Type B pancreatic cell (in vitro differentiated cells): ENCODE measurements around the gene CYP4F8. TPM values are rescaled to one million over a fixed set of nuclear protein-coding genes. Genes with fewer than 3 reads are reported as not detected.
"Not testable (repeated sequence)": the region's sequence is repeated elsewhere in the genome, so short reads cannot be mapped to it uniquely, and the experiment has no call there.

ENCODE experiments used
- DNase-seq: peaks from one replicate; pipeline ENCODE4 v3.0.0; 2021; ENCODE audit warnings: mixed read lengths; ENCODE audit not compliant: unreplicated experiment; ENCODE audit errors: extremely low spot score
- H3K27ac Mint-ChIP-seq: 2 replicates; pipeline ENCODE4 v1.8.0; 2021; ENCODE audit warnings: mild to moderate bottlenecking, mixed read lengths
- H3K27me3 Mint-ChIP-seq: 2 replicates; pipeline ENCODE4 v1.8.0; 2021; ENCODE audit warnings: mixed read lengths
- H3K36me3 Mint-ChIP-seq: 2 replicates; pipeline ENCODE4 v1.8.0; 2021; ENCODE audit warnings: mixed read lengths
- H3K4me1 Mint-ChIP-seq: one replicate; pipeline ENCODE4 v1.8.0; 2021; ENCODE audit warnings: mixed read lengths; ENCODE audit not compliant: unreplicated experiment
- H3K4me3 Mint-ChIP-seq: 2 replicates; pipeline ENCODE4 v1.8.0; 2021; ENCODE audit warnings: mild to moderate bottlenecking, mixed read lengths
- H3K9me3 Mint-ChIP-seq: 2 replicates; pipeline ENCODE4 v1.8.0; 2021; ENCODE audit warnings: mixed read lengths
- total RNA-seq: library from RNA; stranded (reverse); gene quantifications from 2 replicates; pipeline ENCODE4 v1.2.1, GENCODE V29; 2021; ENCODE audit warnings: low replicate concordance
- TF ChIP-seq, protein P1 (sequence below): fragments of 200-600 bp; sonication (generic); conservative IDR thresholded peaks from 2 replicates; pipeline ENCODE4 v1.5.0; 2021; ENCODE audit warnings: antibody characterized with exemption, mild to moderate bottlenecking

CYP4F8 gene
- total RNA-seq, 1 donor from 2014 or later = not detected

DNA sequence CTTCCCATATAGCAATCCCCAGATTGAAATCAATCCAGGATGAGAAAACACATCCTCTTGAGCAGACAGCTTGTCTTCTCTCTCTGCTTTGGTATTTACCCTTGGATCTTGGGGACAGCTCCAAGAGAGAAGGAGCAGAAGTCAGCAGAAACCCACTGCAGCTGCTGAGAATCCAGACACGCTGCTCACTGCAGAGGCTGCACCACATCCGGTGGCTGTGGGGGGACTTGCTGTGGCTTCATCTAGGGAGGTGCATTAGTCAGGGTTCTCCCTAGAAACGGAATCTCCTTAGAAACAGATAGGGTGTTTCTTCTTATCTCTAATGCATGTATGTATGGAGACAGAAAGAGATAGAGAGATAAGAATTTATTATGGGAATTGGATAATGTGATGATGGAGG is 60.5 kb downstream of the CYP4F8 start:
- Mint-ChIP-seq H3K27me3 (no peaks in the 10 kb centered on the region), H3K4me1 (no peaks in the 10 kb centered on the region), H3K9me3 (peaks cover 9% of the 10 kb centered on the region), H3K27ac (no peak overlapping the region), H3K4me3 (no peak overlapping the region), H3K36me3 (no peaks in the 10 kb centered on the region)
- DNase-seq = no peak
- TF ChIP-seq, protein P1, sequence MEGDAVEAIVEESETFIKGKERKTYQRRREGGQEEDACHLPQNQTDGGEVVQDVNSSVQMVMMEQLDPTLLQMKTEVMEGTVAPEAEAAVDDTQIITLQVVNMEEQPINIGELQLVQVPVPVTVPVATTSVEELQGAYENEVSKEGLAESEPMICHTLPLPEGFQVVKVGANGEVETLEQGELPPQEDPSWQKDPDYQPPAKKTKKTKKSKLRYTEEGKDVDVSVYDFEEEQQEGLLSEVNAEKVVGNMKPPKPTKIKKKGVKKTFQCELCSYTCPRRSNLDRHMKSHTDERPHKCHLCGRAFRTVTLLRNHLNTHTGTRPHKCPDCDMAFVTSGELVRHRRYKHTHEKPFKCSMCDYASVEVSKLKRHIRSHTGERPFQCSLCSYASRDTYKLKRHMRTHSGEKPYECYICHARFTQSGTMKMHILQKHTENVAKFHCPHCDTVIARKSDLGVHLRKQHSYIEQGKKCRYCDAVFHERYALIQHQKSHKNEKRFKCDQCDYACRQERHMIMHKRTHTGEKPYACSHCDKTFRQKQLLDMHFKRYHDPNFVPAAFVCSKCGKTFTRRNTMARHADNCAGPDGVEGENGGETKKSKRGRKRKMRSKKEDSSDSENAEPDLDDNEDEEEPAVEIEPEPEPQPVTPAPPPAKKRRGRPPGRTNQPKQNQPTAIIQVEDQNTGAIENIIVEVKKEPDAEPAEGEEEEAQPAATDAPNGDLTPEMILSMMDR = no peak

DNA sequence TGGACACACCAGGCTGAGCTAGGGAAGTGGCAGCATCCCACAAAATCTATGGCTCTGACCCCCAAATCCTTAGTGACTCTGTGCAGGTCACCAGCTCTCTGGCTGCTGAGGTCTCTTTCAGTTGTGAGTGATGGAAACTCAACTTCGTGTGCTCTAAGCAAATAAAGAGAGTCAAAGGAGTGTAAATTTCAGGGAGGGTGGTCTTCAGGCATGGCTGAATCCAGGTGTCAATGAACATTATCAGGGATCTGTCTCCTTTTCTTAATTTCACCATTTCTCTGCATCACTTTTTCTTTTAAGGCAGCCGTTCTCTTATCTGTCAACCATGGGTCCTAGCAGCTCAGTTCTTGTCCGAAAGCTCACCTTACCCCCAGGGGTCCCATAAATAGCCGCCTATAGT is 64.1 kb downstream of the CYP4F8 start:
- Mint-ChIP-seq H3K4me3 (no peak overlapping the region), H3K4me1 (no peaks in the 10 kb centered on the region), H3K27me3 (no peaks in the 10 kb centered on the region), H3K9me3 (peaks cover 9% of the 10 kb centered on the region), H3K36me3 (no peaks in the 10 kb centered on the region), H3K27ac (no peak overlapping the region)
- no peak for DNase-seq
- TF ChIP-seq, protein P1 = no peak

DNA sequence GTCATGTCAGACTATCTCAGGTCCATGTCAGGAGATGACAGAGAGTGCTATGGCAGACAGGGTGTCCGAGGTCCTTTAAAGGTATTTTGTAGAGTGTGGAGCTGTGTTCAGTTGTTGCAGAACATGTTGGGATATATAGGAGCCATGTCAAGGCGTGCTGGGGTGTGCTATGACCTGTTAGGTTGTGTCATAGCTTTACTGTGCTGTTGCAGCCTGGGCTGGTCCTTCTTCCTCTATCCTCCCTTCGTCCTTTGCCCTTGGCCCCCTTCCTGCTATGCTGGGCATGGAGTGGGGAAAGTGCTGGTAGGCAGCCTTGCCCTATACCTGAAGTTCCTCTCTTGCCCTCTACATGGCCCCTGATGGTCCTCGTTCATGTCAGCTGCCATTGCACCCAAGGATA is 64.8 kb downstream of the CYP4F8 start:
- H3K27ac Mint-ChIP-seq, H3K27me3 Mint-ChIP-seq, H3K36me3 Mint-ChIP-seq, DNase-seq, H3K9me3 Mint-ChIP-seq, H3K4me3 Mint-ChIP-seq, H3K4me1 Mint-ChIP-seq: not testable (repeated sequence)

Other genes starting within 250 kb of the CYP4F8 start
- 34.8 and 37.0 TPM in 2 replicates for gene AKAP8, start 235.4 kb upstream of the CYP4F8 start, total RNA-seq
- gene AKAP8L, start 196.2 kb upstream of the CYP4F8 start, total RNA-seq = 104 and 166 TPM in 2 replicates
- gene WIZ, start 165.3 kb upstream of the CYP4F8 start, total RNA-seq = 37.3 and 45.8 TPM in 2 replicates
- not detected in 2 replicates for gene RASAL3, start 150.7 kb upstream of the CYP4F8 start, total RNA-seq
- gene PGLYRP2, start 135.7 kb upstream of the CYP4F8 start, total RNA-seq = not detected in 2 replicates
- gene CYP4F22, start 106.7 kb upstream of the CYP4F8 start, total RNA-seq = not detected in 2 replicates
- gene CYP4F3, start 25.7 kb downstream of the CYP4F8 start, total RNA-seq = 0.40 and 0.56 TPM in 2 replicates
- gene CYP4F12, start 57.9 kb downstream of the CYP4F8 start, total RNA-seq = 0.52 and 1.2 TPM in 2 replicates
- not detected in 2 replicates for gene OR10H2, start 112.8 kb downstream of the CYP4F8 start, total RNA-seq
- gene OR10H3, start 122.8 kb downstream of the CYP4F8 start, total RNA-seq = not detected in 2 replicates
- not detected in 2 replicates for gene OR10H5, start 172.4 kb downstream of the CYP4F8 start, total RNA-seq
- gene OR10H1, start 200.4 kb downstream of the CYP4F8 start, total RNA-seq = not detected in 2 replicates